IMR-90 (cell line): ENCODE results near the gene YBEY. TPM values are rescaled to one million over a fixed set of nuclear protein-coding genes. Genes with fewer than 3 reads are reported as not detected.

Experiments used
- ATAC-seq: fragments of 200-7000 bp; cut with Tn5 transposase; 2 replicates; pipeline ENCODE4 v1.9.1; 2020; ENCODE audit warnings: low read depth, mild to moderate bottlenecking, moderate library complexity
- BruUV-seq: library from RNA; stranded (reverse); fragments of 400-500 nt; replicated peaks from 2 replicates; lab custom pipeline; 2021; lab: Mats Ljungman, UMichigan
- CTCF ChIA-PET: fragments of 300-600 bp; formaldehyde crosslinking; extraction: SDS; loops from one replicate; lab custom pipeline; 2021; ENCODE audit warnings: antibody characterized with exemption; lab: Yijun Ruan, JAX
- POLR2A ChIA-PET: fragments of 300-600 bp; sonication (Branson Sonifier 250); formaldehyde crosslinking; loops from one replicate; lab custom pipeline; 2022; ENCODE audit warnings: antibody characterized with exemption; ENCODE audit not compliant: unreplicated experiment; lab: Charles Lee
- DNase-seq: peaks from one replicate; pipeline ENCODE4 v3.0.0; 2013
- H2AFZ ChIP-seq: replicated peaks from 2 replicates; pipeline ENCODE3; 2013; ENCODE audit warnings: low read length, mild to moderate bottlenecking; ENCODE audit not compliant: poor library complexity
- H2AK5ac ChIP-seq: 2 replicates; pipeline ENCODE4 v1.6.1; 2013; ENCODE audit warnings: low read depth, low read length, inconsistent platforms
- H2AK9ac ChIP-seq: replicated peaks from 2 replicates; pipeline ENCODE3; 2013; ENCODE audit warnings: mild to moderate bottlenecking, low read depth, low read length, moderate library complexity; ENCODE audit not compliant: poor library complexity
- H2BK120ac ChIP-seq: 2 replicates; pipeline ENCODE4 v1.6.1; 2013; ENCODE audit warnings: low read depth, low read length, inconsistent platforms
- H2BK15ac ChIP-seq: 3 replicates; pipeline ENCODE4 v1.6.1; 2013; ENCODE audit warnings: low read depth, low read length, inconsistent platforms
- H2BK20ac ChIP-seq: 2 replicates; pipeline ENCODE4 v1.6.1; 2013; ENCODE audit warnings: low read depth, mild to moderate bottlenecking, inconsistent platforms, low read length, moderate library complexity
- H2BK5ac ChIP-seq: 2 replicates; pipeline ENCODE4 v1.6.1; 2013; ENCODE audit warnings: mild to moderate bottlenecking, low read depth, low read length, inconsistent platforms; ENCODE audit not compliant: poor library complexity, severe bottlenecking
- H3K14ac ChIP-seq: replicated peaks from 2 replicates; pipeline ENCODE4 v1.6.1; 2013; ENCODE audit warnings: low read depth, low read length, inconsistent platforms
- H3K18ac ChIP-seq: 2 replicates; pipeline ENCODE4 v1.6.1; 2013; ENCODE audit warnings: low read depth, low read length, control low read depth
- H3K23ac ChIP-seq: 2 replicates; pipeline ENCODE4 v1.6.1; 2013; ENCODE audit warnings: low read depth, low read length, inconsistent platforms
- H3K27ac ChIP-seq: 2 replicates; pipeline ENCODE4 v1.5.1; 2013; ENCODE audit warnings: mild to moderate bottlenecking, control low read depth, low read length; ENCODE audit not compliant: insufficient read depth
- H3K27me3 ChIP-seq: 2 replicates; pipeline ENCODE4 v1.6.1; 2013; ENCODE audit warnings: low read length; ENCODE audit not compliant: control insufficient read depth, insufficient read depth
- H3K36me3 ChIP-seq: 2 replicates; pipeline ENCODE4 v1.6.1; 2013; ENCODE audit warnings: low read length, mixed read lengths; ENCODE audit not compliant: control insufficient read depth, insufficient read depth
- H3K4ac ChIP-seq: 2 replicates; pipeline ENCODE4 v1.6.1; 2013; ENCODE audit warnings: low read depth, low read length, inconsistent platforms
- H3K4me1 ChIP-seq: 2 replicates; pipeline ENCODE4 v1.6.1; 2013; ENCODE audit warnings: low read length, mixed read lengths; ENCODE audit not compliant: control insufficient read depth, insufficient read depth
- H3K4me2 ChIP-seq: 2 replicates; pipeline ENCODE4 v1.6.1; 2013; ENCODE audit warnings: low read depth, mild to moderate bottlenecking, control low read depth, low read length, moderate library complexity
- H3K4me3 ChIP-seq: 2 replicates; pipeline ENCODE4 v1.5.1; 2013; ENCODE audit warnings: low read depth, mild to moderate bottlenecking, control low read depth, low read length, moderate library complexity; ENCODE audit not compliant: insufficient read depth
- H3K56ac ChIP-seq: 2 replicates; pipeline ENCODE4 v1.6.1; 2013; ENCODE audit warnings: low read length, inconsistent platforms; ENCODE audit not compliant: insufficient read depth; ENCODE audit errors: extremely low read depth
- H3K79me1 ChIP-seq, 2 experiments: 2 replicates each; pipeline ENCODE4 v1.6.1; 2013; ENCODE audit warnings: low read length in 2 of 2, inconsistent platforms in 1 of 2, low read depth in 1 of 2
- H3K9ac ChIP-seq: 2 replicates; pipeline ENCODE4 v1.6.1; 2013; ENCODE audit warnings: low read depth, low read length, control low read depth
- H3K9me1 ChIP-seq: 2 replicates; pipeline ENCODE4 v1.6.1; 2013; ENCODE audit warnings: low read length, inconsistent platforms; ENCODE audit not compliant: insufficient read depth
- H3K9me3 ChIP-seq: 2 replicates; pipeline ENCODE4 v1.6.1; 2013; ENCODE audit warnings: low read length; ENCODE audit not compliant: control insufficient read depth, insufficient read depth
- H4K20me1 ChIP-seq: 2 replicates; pipeline ENCODE4 v1.6.1; 2013; ENCODE audit warnings: low read length, inconsistent platforms; ENCODE audit not compliant: insufficient read depth
- H4K5ac ChIP-seq: 2 replicates; pipeline ENCODE4 v1.6.1; 2013; ENCODE audit warnings: mild to moderate bottlenecking, low read depth, low read length, control low read depth
- H4K8ac ChIP-seq, 2 experiments: 2 replicates each; pipeline ENCODE4 v1.6.1; 2013; ENCODE audit warnings: low read depth in 2 of 2, low read length in 2 of 2, control low read depth in 1 of 2, inconsistent platforms in 1 of 2
- H4K91ac ChIP-seq: 2 replicates; pipeline ENCODE4 v1.6.1; 2013; ENCODE audit warnings: low read depth, low read length, inconsistent platforms; ENCODE audit not compliant: insufficient read depth
- CHD1 ChIP-seq: IDR thresholded peaks from 2 replicates; pipeline ENCODE4 v1.6.1; 2012; ENCODE audit warnings: low read depth, low read length, improper control_type of control experiment
- RAD21 ChIP-seq: IDR thresholded peaks from 2 replicates; pipeline ENCODE4 v1.6.1; 2012; ENCODE audit warnings: low read length, improper control_type of control experiment
- WGBS, 2 experiments: methylation state at CpG; one replicate each; pipeline versions ENCODE4 v1.1.5 to v1.1.7; 2013; ENCODE audit warnings: missing lambda C conversion rate in 2 of 2; ENCODE audit not compliant: insufficient read length in 1 of 2; ENCODE audit errors: extremely low coverage in 2 of 2; 5-methylcytosine and 5-hydroxymethylcytosine counted together
- dilution Hi-C: fragments of 300-500 bp; cut with HindIII; formaldehyde crosslinking; loops from one replicate; pipeline ENCODE4 v1.14.3; 2018; ENCODE audit warnings: low sequenced_read_pairs; ENCODE audit not compliant: unreplicated experiment
- in situ Hi-C: fragments of 300-500 bp; cut with MboI; formaldehyde crosslinking; loops from 3 replicates; pipeline ENCODE4 v1.14.3; 2019; ENCODE audit warnings: low sequenced_read_pairs, inconsistent platforms, mixed read lengths
- intact Hi-C: fragments of 100-400 bp; cut with micrococcal nuclease; formaldehyde crosslinking; loops from 2 replicates; pipeline ENCODE4 v1.10.0; 2022
- polyA plus RNA-seq, 3 experiments: library from polyadenylated mRNA; depleted of rRNA; stranded (reverse); fragments of >200 nt; gene quantifications; 2 replicates each; pipeline ENCODE4 v1.2.3, GENCODE V29; 2012; ENCODE audit warnings: low replicate concordance in 1 of 3
- total RNA-seq: library from RNA; depleted of rRNA; stranded (reverse); fragments of >200 nt; gene quantifications from 2 replicates; pipeline ENCODE4 v1.2.3, GENCODE V29; 2012

Gene YBEY
- total and polyA plus RNA-seq, 2 of the 4 experiments (the other 2 are of a cell fraction) = 5.9 to 26.2 TPM

GRCh38 chr21:46252840-46253239 is 33.3 kb upstream of the YBEY start:
- no peak for ATAC-seq
- no peak overlapping the region for H2BK5ac ChIP-seq

More at GRCh38 chr21:46252840-46253239, 33.3 kb upstream of the YBEY start:
- H2AK9ac ChIP-seq = no peak overlapping the region
- no peak overlapping the region for H3K4ac ChIP-seq
- no peak overlapping the region for H2BK15ac ChIP-seq
- H3K79me1 ChIP-seq = peaks cover 8 to 37% of the 10 kb centered on the region in 2 experiments
- no peak overlapping the region for H3K4me3 ChIP-seq
- H4K5ac ChIP-seq = no peak overlapping the region
- no peak overlapping the region for H3K4me2 ChIP-seq
- intact Hi-C loops = no loop called here
- no peak overlapping the region for H3K18ac ChIP-seq
- TF ChIP-seq CHD1 (no peak), RAD21 (no peak)
- no peak overlapping the region for H3K9ac ChIP-seq
- WGBS, 2 experiments = no CpG with 5 or more reads among the region's 4 CpGs
- POLR2A ChIA-PET = no interaction called here
- H3K56ac ChIP-seq = no peak overlapping the region
- no TSS peak for BruUV-seq
- no peaks in the 10 kb centered on the region for H3K9me3 ChIP-seq
- DNase-seq = no peak
- no peaks in the 10 kb centered on the region for H3K9me1 ChIP-seq
- no peak overlapping the region for H2BK20ac ChIP-seq
- in situ Hi-C loops = no loop called here
- no peak overlapping the region for H2AFZ ChIP-seq
- no peak overlapping the region for H3K14ac ChIP-seq
- CTCF ChIA-PET = interaction anchor here (0.9 kb wide), 1 partner anchor 24 kb away, joined by 4 read pairs; the partner anchor contains the start of gene LSS
- H3K23ac ChIP-seq = no peak overlapping the region
- H3K27ac ChIP-seq = no peak overlapping the region
- peaks cover 77% of the 10 kb centered on the region for H3K36me3 ChIP-seq
- dilution Hi-C loops = no loop called here
- no peak overlapping the region for H4K91ac ChIP-seq
- H3K4me1 ChIP-seq = no peaks in the 10 kb centered on the region
- no peak overlapping the region for H2AK5ac ChIP-seq
- no peaks in the 10 kb centered on the region for H3K27me3 ChIP-seq
- H2BK120ac ChIP-seq = no peak overlapping the region
- H4K20me1 ChIP-seq = no peaks in the 10 kb centered on the region; the same call in none of the 2 replicates
- H4K8ac ChIP-seq = no peak overlapping the region
